ENCODE data around the gene CCDC73. TPM values are rescaled to one million over a fixed set of nuclear protein-coding genes. Genes with fewer than 3 reads are reported as not detected.
"Not testable (repeated sequence)": the region's sequence is repeated elsewhere in the genome, so short reads cannot be mapped to it uniquely, and the experiment has no call there.

CCDC73 gene
- under 1 TPM; 0.19 to 0.34 (median 0.25) TPM for polyA plus RNA-seq (ENCODE audit: insufficient read length in 4 of 4)

DNA sequence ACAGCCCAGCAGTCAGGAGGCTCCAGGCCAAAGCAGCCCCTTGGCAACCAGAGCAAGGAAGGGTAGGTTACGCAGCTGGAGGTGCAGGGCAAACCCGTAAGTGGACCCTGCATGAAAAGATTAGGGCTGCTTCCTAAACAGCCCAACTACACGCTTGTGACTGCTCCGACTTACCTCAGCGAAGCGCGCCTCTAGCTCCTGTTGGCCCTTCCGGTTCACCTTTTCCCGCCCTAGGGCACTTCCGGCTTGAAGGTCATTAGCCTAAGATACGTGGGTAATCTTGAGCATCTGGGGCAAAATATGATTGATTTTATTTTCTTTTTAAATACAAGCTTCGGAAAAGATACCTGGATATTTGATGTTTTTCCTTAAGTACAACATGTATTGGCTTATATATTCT is at the start of gene CCDC73:
TSS of gene CCDC73 (minus strand) at position 224 of the 400 bp plus-strand sequence. CDS start 34,419 bp downstream, outside the sequence.
- no peak for DNase-seq (ENCODE audit: low read depth in 4 of 4, low spot score in 3 of 4)

GRCh38 chr11:32843544-32843943 is 49.1 kb upstream of the CCDC73 start:
- DNase-seq (ENCODE audit: low read depth in 4 of 4, low spot score in 3 of 4): no peak

- DNase-seq (ENCODE audit: low read depth in 4 of 4, low spot score in 3 of 4): no peak
Observed at GRCh38 chr11:32840587-32840986, 46.1 kb upstream of the CCDC73 start.

DNA sequence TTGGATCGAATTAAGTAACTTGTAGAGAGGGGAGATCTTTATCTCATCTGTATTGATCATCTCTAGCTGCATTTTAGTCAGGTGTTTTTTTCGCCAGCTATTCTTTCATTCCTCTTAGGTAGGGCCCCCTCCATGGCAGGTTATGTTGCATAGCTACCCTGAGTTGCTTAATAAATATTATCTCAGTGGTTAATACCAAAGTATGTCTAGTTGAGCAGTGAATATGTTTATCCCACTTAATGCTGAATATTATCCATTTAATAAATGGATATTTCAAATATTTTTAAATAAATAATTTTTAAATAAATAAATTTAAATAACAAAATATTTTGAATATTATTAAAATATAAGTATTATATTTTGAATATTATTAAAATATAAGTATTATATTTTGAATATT is 44.8 kb upstream of the CCDC73 start:
- no peak for DNase-seq (ENCODE audit: low read depth in 4 of 4, low spot score in 3 of 4)

DNA sequence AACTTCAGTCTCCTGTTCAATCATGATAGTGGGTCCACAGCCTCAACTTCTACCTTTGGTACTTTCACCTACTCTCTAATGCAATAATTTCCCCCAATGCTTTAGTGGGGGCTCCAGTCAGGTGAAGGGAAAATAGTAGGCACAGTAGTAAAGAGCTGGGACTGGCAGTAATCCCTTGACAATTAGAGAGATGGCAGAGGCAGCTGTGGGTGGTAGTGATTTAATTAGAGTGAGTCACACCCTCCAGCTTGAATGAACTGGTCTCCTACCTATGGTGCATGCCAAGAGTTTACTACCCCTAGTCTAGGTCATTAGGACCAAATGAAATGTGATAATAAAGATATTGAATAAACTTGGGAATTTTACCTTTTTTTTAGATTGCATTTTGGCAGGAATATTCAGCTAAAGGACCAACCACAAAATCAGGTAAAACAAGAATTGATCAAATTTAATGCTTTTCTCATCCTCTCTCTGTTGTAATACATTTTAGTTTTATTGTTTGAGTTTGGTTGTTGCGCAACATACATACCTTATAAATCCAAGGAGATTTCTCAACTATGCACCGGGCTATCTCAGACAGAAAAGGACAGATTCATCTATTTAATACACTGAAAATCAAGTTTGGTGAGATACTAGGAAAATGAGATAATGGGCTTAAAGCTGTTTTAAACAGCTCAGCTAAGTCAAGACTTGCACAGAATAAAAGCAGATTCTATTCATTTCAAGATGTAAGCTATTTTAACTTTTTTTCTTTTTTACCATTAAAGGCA is 44.2 kb upstream of the CCDC73 start:
- DNase-seq (ENCODE audit: low read depth in 4 of 4, low spot score in 3 of 4): no peak

DNA sequence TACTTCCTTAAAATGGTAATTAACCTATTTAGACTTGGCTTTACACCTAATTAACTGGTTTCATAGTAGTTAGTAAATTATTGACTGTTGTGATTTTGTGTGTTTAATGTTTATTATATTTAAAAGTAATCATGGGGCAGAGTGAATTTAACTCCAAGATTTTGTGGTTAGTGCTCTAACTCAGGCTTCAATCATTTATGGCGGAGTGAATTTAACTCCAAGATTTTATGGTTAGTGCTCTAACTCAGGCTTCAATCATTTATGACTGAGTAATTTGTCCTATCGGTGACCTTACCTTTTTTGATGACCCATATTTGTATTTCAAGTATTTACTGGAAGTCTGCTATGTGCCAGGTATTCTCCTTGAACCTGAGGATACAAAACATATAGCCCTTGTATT is 42.5 kb upstream of the CCDC73 start:
- no peak for DNase-seq (ENCODE audit: low read depth in 4 of 4, low spot score in 3 of 4)

DNA sequence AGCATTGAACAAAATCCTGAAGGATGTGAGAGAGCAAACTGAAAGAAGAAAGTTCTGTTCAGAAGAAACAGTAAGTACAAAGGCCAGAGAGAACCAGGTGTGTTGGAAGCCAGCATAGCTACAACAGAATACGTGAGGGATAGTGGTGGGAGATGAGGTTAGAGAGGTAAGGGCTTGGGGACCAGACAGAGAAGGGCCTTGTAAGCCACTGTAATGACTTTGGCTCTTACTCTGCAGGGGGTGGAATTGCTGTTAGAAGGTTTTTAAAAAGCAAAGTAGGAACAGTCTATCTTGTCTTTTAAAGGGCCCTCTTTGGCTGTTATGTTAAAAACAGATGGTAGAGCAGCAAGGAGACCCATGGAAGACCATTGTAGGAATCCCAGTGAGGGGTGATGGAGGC is 39.5 kb upstream of the CCDC73 start:
- DNase-seq (ENCODE audit: low read depth in 4 of 4, low spot score in 3 of 4): no peak

DNA sequence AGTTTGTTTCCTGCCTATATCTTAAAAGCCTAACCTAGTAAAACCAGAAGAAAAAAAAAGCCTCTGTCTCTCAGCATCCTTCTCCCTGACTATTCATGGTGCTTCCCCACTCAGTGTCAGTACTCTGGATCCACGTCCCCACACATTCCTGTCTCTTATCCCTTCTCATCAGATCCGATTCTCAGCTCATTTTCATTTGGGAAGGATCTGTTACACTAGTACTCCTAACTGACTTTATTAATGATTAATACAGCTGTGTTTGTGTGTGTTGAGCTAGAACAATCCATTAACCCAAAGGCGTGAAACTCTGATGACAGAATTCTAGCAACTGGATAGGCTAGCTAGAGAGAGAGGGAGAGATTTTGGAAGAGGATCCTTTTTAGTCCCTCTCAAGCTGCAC is 36.8 kb upstream of the CCDC73 start:
- DNase-seq (ENCODE audit: low read depth in 4 of 4, low spot score in 3 of 4): peak in 1 of 4 donors; percentile 3

GRCh38 chr11:32830796-32831195 is 36.3 kb upstream of the CCDC73 start:
- DNase-seq (ENCODE audit: low read depth in 4 of 4, low spot score in 3 of 4): no peak

GRCh38 chr11:32830413-32830738 is 35.9 kb upstream of the CCDC73 start:
- peak in 2 of 4 donors; percentile 7 to 22 for DNase-seq (ENCODE audit: low read depth in 4 of 4, low spot score in 3 of 4)

DNA sequence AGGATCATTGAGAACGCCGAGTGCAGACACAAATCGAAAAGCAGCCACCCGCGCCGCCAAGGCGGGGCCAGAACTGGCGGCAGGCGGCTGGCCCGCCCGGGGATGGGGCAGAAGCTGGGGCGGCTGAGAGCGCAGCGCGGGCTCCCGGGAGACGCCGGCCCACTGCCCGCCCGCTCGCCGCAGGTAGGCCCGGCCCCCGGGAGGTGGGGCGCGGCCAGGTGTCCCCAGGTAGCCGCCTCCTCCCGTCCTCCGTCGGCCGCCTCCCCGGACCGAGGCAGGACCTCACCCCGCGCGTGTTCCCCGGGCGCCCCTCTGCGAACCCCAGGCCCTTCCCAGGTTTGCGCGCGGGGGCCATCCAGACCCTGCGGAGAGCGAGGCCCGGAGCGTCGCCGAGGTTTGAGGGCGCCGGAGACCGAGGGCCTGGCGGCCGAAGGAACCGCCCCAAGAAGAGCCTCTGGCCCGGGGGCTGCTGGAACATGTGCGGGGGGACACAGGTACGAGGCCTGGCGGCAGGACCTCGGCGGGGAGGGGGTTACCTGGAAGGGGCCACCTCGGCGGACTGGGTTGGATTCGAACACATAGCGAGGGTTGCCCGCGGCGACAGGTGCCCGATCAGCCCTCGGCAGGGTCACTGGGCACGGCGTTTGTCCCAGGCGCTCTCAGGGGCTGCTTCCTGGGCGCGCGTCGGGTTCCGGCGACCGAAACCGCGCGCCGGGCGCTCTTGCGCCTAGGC is 35.4 kb upstream of the CCDC73 start, which contains the start of gene PRRG4:
TSS of gene PRRG4 (plus strand) at position 248 of the 733 bp plus-strand sequence. CDS start 603 bp downstream, outside the sequence.
- peak in 3 of 4 donors; percentile 35 to 56 (median 41) for DNase-seq (ENCODE audit: low read depth in 4 of 4, low spot score in 3 of 4)

DNA sequence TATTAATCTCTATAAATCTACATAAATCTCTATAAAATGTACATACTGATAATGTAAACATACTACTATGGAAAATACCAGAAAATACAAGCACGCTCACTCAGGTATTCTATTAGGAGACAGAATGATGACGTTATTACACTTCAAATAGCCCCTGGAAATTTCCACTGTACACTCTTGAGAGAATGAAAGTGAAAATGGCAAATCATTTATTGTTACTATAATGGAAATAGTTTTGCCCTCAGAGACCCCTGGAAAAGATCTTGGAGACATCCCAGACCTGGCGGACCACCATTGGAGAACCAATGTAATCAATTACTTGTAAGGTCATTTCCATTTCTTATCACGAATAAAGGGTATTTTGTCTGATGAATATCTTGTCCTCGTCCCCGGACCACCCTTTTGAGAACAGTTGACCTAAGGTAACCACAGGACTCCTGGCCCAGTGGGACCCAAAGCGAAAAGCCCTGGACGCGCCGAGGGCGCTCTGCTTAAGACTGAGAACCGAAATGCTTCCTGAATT is 34.8 kb upstream of the CCDC73 start:
- DNase-seq (ENCODE audit: low read depth in 4 of 4, low spot score in 3 of 4): peak in 1 of 4 donors; percentile 3

DNA sequence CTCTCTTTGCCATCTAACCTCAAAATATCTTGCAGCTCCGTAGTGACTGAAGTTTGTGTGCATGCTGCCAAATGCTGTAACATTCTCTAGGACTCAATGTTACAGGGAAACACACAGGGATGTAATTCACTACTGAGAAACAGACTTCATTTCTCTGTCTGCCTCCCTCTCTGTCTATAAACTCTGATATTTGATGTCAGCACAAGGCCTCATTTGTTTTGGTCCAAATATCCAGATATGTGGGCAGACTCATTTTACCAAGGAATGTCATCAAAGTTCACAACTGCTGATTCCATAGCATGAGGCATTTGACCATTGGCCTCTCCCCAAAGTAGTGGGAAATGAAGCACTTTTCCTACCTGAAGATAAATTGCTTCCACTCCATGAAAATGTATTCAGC is 32.8 kb upstream of the CCDC73 start:
- no peak for DNase-seq (ENCODE audit: low read depth in 4 of 4, low spot score in 3 of 4)

- DNase-seq (ENCODE audit: low read depth in 4 of 4, low spot score in 3 of 4): no peak
Observed at GRCh38 chr11:32826113-32826512, 31.7 kb upstream of the CCDC73 start.

DNA sequence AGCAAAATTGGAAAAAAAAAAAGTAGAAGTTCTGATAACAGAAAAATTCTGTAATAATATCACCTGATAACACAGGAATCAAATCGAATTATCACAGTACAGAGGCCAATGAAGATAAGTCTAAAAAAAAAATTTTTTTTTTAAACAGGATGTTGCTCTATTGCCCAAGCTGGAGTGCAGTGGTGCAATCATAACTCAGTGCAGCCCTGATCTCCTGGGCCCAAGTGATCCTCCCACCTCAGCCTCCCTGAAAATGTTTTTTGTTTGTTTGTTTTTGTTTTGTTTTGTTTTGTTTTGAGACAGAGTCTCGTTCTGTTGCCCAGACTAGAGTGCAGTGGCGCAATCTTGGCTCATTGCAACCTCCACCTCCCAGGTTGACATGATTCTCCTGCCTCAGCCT is 29.2 kb upstream of the CCDC73 start:
- DNase-seq (ENCODE audit: low read depth in 4 of 4, low spot score in 3 of 4): not testable (repeated sequence)

- DNase-seq (ENCODE audit: low read depth in 4 of 4, low spot score in 3 of 4): no peak
Observed at GRCh38 chr11:32821917-32822560, 27.6 kb upstream of the CCDC73 start.

- no peak for DNase-seq (ENCODE audit: low read depth in 4 of 4, low spot score in 3 of 4)
Observed at GRCh38 chr11:32821517-32821916, 27.1 kb upstream of the CCDC73 start.

- DNase-seq (ENCODE audit: low read depth in 4 of 4, low spot score in 3 of 4): no peak
Observed at GRCh38 chr11:32820497-32820896, 26.0 kb upstream of the CCDC73 start.

DNA sequence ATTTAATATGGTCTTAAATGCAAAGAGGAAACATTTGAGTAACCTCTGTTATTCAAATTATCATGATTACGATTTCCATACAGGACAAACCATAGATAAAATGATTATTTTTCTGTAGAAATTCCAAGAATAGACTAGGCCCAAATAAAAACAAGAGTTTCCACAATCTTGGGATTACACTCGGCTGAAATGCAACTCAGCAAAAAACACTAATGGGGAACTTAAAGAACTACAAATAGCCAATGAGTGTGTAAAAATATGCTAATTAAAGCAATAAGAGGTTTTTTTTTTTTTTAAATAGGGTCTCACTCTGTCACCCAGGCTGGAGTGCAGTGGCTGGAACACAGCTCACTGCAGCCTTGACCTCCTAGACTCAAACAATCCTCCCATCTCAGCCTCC is 24.7 kb upstream of the CCDC73 start:
- DNase-seq (ENCODE audit: low read depth in 4 of 4, low spot score in 3 of 4): no peak

GRCh38 chr11:32817852-32818183 is 23.4 kb upstream of the CCDC73 start:
- DNase-seq (ENCODE audit: low read depth in 4 of 4, low spot score in 3 of 4): no peak

DNA sequence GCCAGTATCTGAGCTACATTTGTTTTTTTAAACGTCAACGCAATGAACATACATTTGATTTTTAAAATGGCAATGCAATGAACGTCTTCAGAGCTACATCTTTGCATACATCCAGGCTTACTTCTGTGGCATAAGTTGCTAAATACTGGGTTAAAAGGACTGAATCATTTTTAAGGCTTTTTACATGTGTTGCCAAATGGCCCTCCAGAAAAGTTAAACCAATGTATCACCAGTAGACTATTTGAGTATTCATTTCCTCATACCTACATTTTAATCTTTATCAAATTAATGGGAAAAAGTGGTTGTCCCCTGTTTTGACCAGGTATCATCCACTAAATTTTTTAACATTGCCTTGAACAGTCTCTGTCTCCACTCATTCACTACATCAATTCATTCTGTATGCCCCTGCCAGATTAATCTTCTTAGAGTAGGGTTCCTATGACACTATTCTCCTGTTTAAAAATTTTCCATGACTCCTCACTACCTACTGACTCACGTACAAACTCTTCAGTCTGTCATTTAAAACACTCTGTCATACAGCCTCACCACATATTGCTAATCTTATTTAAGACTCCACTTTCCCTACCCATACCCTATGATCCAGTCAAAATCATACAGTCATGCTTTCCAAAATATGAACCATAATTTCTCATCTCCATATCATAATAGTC is 22.9 kb upstream of the CCDC73 start:
- no peak for DNase-seq (ENCODE audit: low read depth in 4 of 4, low spot score in 3 of 4)
